ENCODE results near the gene TOGARAM2.

Gene TOGARAM2

DNA sequence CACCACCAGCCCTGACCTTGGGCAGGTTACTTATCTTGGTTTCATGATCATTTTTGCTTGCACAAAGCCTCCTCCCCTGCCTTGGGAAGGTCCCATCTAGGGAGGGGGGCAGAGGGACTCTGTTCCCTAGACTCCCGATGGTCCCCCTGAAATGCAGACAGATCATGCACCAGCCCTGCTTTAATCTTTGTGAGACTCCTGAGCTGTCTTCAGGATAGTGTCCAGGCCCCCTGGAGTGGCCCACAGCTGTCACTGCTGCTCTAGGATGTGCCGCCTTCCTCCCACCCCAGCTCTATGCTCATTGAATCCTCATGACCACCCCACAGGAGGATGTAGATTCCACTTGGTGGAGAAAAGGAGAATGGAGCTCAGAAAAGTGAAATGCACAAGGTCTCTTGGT, 65.2 kb downstream of the TOGARAM2 start:
- ChIA-PET POLR2A (ENCODE audit: low non-redundant PET) (no interaction called here), CTCF (no interaction called here)
- DNase-seq (ENCODE audit: low spot score), result no peak
- TF ChIP-seq, protein P1, sequence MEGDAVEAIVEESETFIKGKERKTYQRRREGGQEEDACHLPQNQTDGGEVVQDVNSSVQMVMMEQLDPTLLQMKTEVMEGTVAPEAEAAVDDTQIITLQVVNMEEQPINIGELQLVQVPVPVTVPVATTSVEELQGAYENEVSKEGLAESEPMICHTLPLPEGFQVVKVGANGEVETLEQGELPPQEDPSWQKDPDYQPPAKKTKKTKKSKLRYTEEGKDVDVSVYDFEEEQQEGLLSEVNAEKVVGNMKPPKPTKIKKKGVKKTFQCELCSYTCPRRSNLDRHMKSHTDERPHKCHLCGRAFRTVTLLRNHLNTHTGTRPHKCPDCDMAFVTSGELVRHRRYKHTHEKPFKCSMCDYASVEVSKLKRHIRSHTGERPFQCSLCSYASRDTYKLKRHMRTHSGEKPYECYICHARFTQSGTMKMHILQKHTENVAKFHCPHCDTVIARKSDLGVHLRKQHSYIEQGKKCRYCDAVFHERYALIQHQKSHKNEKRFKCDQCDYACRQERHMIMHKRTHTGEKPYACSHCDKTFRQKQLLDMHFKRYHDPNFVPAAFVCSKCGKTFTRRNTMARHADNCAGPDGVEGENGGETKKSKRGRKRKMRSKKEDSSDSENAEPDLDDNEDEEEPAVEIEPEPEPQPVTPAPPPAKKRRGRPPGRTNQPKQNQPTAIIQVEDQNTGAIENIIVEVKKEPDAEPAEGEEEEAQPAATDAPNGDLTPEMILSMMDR (conservative IDR thresholded peaks at IDR 0.05; ENCODE audit: low read depth), result no peak
- no peak overlapping the region for H3K27ac ChIP-seq

DNA sequence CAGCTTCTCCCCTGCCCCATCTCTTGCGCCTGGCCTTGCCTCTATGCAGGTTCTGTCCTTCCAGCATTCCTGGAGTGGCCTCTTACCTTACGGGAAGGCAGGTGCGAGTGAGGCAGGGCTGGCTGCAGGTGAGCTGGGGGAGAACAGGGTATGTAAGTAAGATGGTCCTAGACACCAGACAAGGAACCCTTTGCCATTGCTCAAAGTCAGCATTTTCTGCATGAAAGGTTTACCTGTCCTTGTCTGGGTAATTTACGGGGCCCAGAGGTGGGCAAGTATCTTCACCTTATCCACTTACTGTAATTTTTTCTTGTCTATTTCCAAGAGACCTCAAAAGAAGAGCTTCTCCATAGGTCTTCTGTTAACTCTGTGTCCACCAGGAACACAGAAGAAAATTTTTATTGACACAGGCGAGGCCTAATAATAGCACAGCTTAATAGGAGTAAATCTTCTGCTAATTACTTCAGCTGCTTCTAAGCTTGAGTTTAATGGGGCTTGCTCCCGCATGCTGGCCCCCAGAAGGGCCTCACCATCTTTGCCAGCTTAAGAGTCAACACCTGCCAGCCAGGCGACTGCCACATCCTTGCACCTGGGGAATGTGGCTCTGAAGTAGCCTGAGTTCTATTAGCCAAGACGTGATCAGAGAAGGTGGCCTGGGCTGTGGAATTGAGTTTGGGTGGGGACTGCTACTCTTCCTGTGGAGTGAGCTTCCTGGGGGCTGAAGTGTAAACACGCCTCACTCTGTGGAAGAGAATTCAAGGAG, 66.2 kb downstream of the TOGARAM2 start:
- ChIA-PET POLR2A (ENCODE audit: low non-redundant PET) (no interaction called here), CTCF (no interaction called here)
- DNase-seq (ENCODE audit: low spot score), result no peak
- no peak overlapping the region for H3K27ac ChIP-seq
- TF ChIP-seq, protein P1 (conservative IDR thresholded peaks at IDR 0.05; ENCODE audit: low read depth), result no peak

DNA sequence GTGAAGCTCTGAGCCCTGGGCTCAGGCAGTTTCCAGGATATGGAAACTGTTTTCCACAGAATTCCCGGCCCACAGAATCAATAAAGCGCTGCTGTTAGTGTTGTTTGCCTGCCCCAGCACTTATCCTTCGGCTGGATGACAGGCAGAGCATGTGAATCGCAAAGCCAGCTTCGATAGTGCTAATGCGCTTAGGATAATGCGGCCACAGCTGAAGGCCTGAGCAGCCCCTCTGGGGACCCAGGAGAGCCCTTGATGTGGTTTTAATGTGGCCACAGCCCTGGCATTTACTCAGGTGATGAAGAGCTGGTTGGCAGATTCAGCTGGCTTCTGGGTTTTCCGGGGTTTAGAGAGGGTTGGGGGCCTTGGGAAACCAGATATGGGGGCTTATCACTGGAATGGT, 69.5 kb downstream of the TOGARAM2 start:
- TF ChIP-seq, protein P1 (conservative IDR thresholded peaks at IDR 0.05; ENCODE audit: low read depth), result no peak
- ChIA-PET CTCF (no interaction called here), POLR2A (ENCODE audit: low non-redundant PET) (no interaction called here)
- DNase-seq (ENCODE audit: low spot score), result no peak
- H3K27ac ChIP-seq, result no peak overlapping the region

DNA sequence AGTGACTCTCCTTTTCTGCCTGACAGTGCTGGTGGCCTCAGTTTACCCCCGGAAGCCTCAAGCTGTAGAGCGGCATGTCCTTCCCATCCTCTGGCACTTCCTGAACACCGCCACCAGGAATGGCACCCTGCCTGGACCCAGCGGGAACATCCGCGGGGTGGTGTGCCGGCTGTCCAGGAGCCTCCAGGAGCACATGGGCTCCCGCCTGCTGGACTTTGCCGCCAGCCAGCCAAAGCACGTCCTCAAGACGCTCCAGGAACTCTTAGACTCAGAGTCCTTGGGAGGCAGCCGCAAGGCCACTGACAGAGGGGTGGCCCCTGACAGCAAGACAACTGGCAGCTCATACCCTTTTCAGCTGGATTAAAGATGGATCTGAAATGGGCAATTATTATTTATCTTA, 70.6 kb downstream of the TOGARAM2 start:
- CTCF ChIA-PET, result no interaction called here
- TF ChIP-seq, protein P1 (conservative IDR thresholded peaks at IDR 0.05; ENCODE audit: low read depth), result no peak
- POLR2A ChIA-PET (ENCODE audit: low non-redundant PET), result no interaction called here
- H3K27ac ChIP-seq, result no peak overlapping the region
- no peak for DNase-seq (ENCODE audit: low spot score)

DNA sequence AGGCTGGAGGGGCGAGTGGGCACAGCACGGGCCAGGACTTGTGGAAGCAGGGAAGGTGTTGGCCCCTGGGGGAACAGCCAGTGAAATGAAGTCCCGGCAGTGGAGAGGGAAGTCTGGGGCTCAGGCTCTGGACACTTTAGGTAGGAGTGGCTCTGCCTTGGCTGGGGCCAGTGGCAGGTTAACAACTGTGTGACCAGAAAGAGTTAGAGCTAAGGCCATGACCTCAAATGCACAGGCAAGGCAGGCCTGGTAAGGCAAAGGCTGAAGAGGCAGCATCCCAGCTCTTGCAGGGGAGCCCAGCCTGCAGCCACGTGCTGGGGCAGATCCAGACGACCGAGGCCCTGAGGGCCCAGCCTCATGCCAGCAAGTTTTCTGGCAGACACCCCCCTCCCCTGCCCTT, 71.7 kb downstream of the TOGARAM2 start:
- POLR2A ChIA-PET (ENCODE audit: low non-redundant PET), result no interaction called here
- CTCF ChIA-PET, result interaction anchor here (0.7 kb wide), 3 partner anchors 28 to 134 kb away, joined by 3 to 5 read pairs (median 3); no protein-coding TSS in a partner anchor

DNA sequence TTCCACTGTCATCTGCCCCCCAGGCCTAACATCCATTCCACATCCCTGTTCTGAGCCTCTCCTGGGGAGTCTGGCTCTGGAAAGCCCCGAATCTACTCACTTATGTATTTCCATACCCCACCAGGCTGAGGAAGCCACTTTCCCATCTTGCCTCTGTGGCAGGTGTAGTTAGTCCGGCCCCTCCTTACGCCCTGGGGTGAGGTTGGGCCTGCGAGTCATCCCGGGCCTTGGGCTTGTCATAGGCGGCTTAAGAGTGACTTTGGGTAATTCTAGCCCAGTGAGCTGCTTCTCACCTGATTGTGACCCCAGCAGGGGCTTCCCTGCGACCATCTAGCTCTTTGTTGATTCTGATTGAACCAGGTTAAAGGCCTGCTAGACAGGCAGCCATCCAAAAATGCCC, 72.1 kb downstream of the TOGARAM2 start:
- CTCF ChIA-PET, result interaction anchor here (0.5 to 1.3 kb wide), 6 partner anchors 29 to 191 kb away, joined by 3 to 5 read pairs (median 3); no protein-coding TSS in a partner anchor
- peak overlapping the region; percentile 49 for H3K27ac ChIP-seq
- POLR2A ChIA-PET (ENCODE audit: low non-redundant PET), result no interaction called here
- DNase-seq (ENCODE audit: low spot score), result peak; percentile 62
- TF ChIP-seq, protein P1 (conservative IDR thresholded peaks at IDR 0.05; ENCODE audit: low read depth), result no peak

More for the DNA sequence above, 71.7 kb downstream of the TOGARAM2 start:
- no peak for DNase-seq (ENCODE audit: low spot score)
- peak overlapping the region; percentile 49 for H3K27ac ChIP-seq
- TF ChIP-seq, protein P1 (conservative IDR thresholded peaks at IDR 0.05; ENCODE audit: low read depth), result no peak
